ENCODE data around the gene DCK.

DNA sequence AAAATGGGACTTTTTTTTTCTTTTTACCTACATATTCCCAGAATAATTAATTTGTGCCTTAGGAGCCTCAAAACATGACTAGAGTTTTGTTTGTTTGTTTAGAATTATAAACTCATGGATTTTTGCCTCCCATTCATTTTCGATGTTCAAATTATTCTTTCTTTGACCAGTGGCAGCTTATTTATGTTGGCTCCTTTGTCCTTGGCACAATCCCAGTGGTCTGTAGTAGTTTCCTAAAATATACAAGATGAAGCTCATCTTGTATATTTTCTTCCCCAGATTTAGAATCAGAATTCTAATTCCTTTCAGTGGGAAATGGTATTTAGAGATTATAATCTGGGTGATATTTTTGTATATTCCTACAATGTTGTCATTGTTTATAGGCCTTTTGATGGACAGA lies 27.2 kb downstream of the DCK start:
- TF ChIP-seq POLR2A (IDR thresholded peaks at IDR 0.05) = no peak
- TF ChIP-seq, protein P1, sequence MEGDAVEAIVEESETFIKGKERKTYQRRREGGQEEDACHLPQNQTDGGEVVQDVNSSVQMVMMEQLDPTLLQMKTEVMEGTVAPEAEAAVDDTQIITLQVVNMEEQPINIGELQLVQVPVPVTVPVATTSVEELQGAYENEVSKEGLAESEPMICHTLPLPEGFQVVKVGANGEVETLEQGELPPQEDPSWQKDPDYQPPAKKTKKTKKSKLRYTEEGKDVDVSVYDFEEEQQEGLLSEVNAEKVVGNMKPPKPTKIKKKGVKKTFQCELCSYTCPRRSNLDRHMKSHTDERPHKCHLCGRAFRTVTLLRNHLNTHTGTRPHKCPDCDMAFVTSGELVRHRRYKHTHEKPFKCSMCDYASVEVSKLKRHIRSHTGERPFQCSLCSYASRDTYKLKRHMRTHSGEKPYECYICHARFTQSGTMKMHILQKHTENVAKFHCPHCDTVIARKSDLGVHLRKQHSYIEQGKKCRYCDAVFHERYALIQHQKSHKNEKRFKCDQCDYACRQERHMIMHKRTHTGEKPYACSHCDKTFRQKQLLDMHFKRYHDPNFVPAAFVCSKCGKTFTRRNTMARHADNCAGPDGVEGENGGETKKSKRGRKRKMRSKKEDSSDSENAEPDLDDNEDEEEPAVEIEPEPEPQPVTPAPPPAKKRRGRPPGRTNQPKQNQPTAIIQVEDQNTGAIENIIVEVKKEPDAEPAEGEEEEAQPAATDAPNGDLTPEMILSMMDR (IDR thresholded peaks at IDR 0.05) = no peak

Measured in body of pancreas (tissue), 4 donors.